ENCODE data around the gene PRPF38B. TPM values are rescaled to one million over a fixed set of nuclear protein-coding genes. Genes with fewer than 3 reads are reported as not detected.

The PRPF38B gene
- total and polyA plus RNA-seq, 2 experiments from 2014 or later, result 40.5 to 86.4 TPM

GRCh38 chr1:108734171-108734865, 42.2 kb downstream of the PRPF38B start (continued):
- TF ChIP-seq ETS1 (IDR thresholded peaks at IDR 0.05) (no peak), POLR2AphosphoS5 (IDR thresholded peaks at IDR 0.05; ENCODE audit: low read depth) (no peak), ZNF462 (CRISPR knock-in tag; IDR thresholded peaks at IDR 0.05) (no peak)

- H3K27me3 Mint-ChIP-seq (ENCODE audit: insufficient read depth, low read depth, poor library complexity), result peaks cover 12% of the 10 kb centered on the region
- peaks cover 7% of the 10 kb centered on the region for H3K4me1 Mint-ChIP-seq
- DNase-seq (ENCODE audit: low spot score) (peak; percentile 22), ATAC-seq (no peak)
- Histone ChIP-seq H4K20me1 (replicated peaks; ENCODE audit: insufficient read depth) (no peaks in the 10 kb centered on the region), H3K4me1 (ENCODE audit: insufficient read depth) (no peaks in the 10 kb centered on the region; the same call in 1 of the 2 replicates), H3K27ac (ENCODE audit: low read depth) (no peak overlapping the region), H3K27me3 (ENCODE audit: insufficient read depth) (no peaks in the 10 kb centered on the region; the same call in 1 of the 2 replicates), H3K4me3 (no peak overlapping the region), H3K4me2 (no peak overlapping the region), H2AFZ (peak overlapping the region; percentile 81; the same call in 1 of the 2 replicates), H3K79me2 (replicated peaks; ENCODE audit: insufficient read depth) (no peaks in the 10 kb centered on the region), H3K9me2 (ENCODE audit: insufficient read depth) (no peaks in the 10 kb centered on the region), H3F3A (replicated peaks; ENCODE audit: low read depth) (no peaks in the 10 kb centered on the region), H3K36me3 (ENCODE audit: insufficient read depth) (no peaks in the 10 kb centered on the region)
- H3K36me3 Mint-ChIP-seq (ENCODE audit: low read depth), result no peaks in the 10 kb centered on the region
- H3K4me3 Mint-ChIP-seq, result no peak overlapping the region
- H3K9me3 Mint-ChIP-seq, result no peaks in the 10 kb centered on the region; the same call in 2 of the 3 replicates
- TF ChIP-seq REST (IDR thresholded peaks at IDR 0.05; ENCODE audit: unreplicated experiment), result no peak
- TF ChIP-seq ETS1 (IDR thresholded peaks at IDR 0.05), result no peak
- no peak for TF ChIP-seq ZNF114 (CRISPR knock-in tag; IDR thresholded peaks at IDR 0.05)
- TF ChIP-seq EZH2phosphoT487 (IDR thresholded peaks at IDR 0.05; ENCODE audit: unreplicated experiment), result no peak
- no peak for TF ChIP-seq CTCF (conservative IDR thresholded peaks at IDR 0.05; ENCODE audit: low read depth in 2 of 2)
- H3K27ac Mint-ChIP-seq, result no peak overlapping the region
Measured at GRCh38 chr1:108742253-108742652, 50.1 kb downstream of the PRPF38B start.
